GM12801 (cell line): ENCODE measurements around the gene CAMTA1.

Experiments
- CTCF ChIP-seq: IDR thresholded peaks from one replicate; pipeline ENCODE4 v1.5.1; 2011; ENCODE audit warnings: control low read depth; ENCODE audit not compliant: insufficient read length; ENCODE audit errors: extremely low read depth

The CAMTA1 gene

GRCh38 chr1:6889875-6890480 is 104.7 kb downstream of the CAMTA1 start:
- TF ChIP-seq CTCF, result no peak

GRCh38 chr1:6890686-6891085 is 105.4 kb downstream of the CAMTA1 start:
- TF ChIP-seq CTCF, result no peak

GRCh38 chr1:6891781-6892579 is 106.7 kb downstream of the CAMTA1 start:
- TF ChIP-seq CTCF, result no peak

- TF ChIP-seq CTCF, result no peak
Observed at GRCh38 chr1:6893388-6893787, 108.1 kb downstream of the CAMTA1 start.

DNA sequence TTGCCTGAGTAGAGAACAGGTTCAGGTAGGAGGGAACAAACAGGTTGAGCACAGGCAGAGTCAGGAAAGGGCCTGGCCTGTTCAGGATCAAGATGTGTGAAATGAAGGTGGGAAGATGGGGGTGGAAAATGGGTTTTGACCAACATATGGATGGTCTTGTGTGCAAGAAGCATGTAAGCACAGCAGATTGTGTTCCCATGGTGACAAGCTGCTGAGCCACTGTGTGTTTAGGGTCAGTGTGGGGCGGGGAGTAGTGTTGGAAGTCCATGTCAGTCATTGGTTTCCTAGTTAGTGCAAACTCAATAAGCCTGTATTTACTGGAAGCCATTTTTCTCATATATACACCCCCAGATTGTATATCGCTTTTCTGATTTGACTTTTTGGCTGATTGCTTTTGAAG is 111.9 kb downstream of the CAMTA1 start:
- TF ChIP-seq CTCF, result no peak

DNA sequence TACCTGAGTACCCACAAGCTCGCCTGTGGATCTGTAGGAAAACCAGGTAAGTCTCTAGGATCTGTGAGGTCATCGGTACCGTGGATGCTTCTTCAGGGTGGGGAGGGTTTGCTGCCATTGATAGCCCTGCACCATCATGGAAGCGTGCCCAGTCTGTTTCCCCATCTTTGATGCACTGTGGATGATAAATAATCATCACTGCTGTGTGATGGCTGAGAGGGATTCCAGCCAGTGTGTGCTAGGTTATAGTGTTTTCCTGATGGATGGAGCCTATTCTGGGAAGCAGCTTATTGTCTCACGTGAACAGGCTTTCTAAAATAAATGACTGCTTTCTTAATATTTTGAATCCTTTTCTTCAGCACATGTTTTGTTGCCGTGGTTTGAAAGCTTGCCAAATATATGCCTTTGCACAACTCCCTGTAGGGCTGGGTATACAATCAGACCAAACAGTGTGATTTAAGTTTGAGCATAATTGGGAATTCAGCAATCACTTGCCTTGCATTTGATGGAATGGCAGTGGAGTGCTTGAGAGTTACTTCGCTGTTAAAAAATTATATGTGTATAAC is 113.8 kb downstream of the CAMTA1 start:
- no peak for TF ChIP-seq CTCF

DNA sequence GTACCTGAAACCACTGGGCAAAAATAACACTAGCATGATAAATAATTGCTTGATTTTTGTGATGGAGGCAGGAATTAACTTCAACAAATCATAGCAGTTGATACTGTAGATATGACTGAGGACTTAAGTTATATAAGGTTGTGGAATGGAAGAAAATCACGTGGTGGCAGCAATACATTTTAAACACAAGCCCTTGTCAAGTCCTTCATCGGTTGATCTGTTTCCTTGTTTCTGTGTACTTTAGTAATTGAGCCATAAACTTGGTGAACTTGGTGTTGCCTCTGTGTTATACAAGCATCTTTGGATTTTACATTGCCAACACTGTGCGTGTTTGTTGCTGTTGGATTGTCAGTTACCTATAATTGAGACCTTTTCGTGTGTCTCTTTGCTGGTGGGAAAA is 114.4 kb downstream of the CAMTA1 start:
- no peak for TF ChIP-seq CTCF
